Activated CD8-positive, alpha-beta memory T cell treated with anti-CD3 and anti-CD28 coated beads, Interleukin-2, amount 10 ng/mL, durations not matched to agents 7 days and 5 days (primary cell): ENCODE results near the gene VWA3B. TPM values are rescaled to one million over a fixed set of nuclear protein-coding genes. Genes with fewer than 3 reads are reported as not detected.

Experiments
- ATAC-seq: fragments of 150-1000 bp; cut with Tn5 transposase; one replicate; pipeline ENCODE4 v1.10.0; 2021; ENCODE audit warnings: moderate library complexity
- CTCF ChIA-PET: fragments of 350-600 bp; sonication (Branson Sonifier 250); formaldehyde crosslinking; loops from one replicate; lab custom pipeline; 2021; ENCODE audit warnings: antibody characterized with exemption; lab: Charles Lee
- DNase-seq: peaks from one replicate; pipeline ENCODE4 v3.0.0-alpha.2; 2020
- H3K27ac Mint-ChIP-seq: one replicate; pipeline ENCODE4 v1.8.0; 2021; ENCODE audit warnings: mild to moderate bottlenecking, mixed read lengths
- H3K27me3 Mint-ChIP-seq: one replicate; pipeline ENCODE4 v1.8.0; 2021; ENCODE audit warnings: mixed read lengths
- H3K36me3 Mint-ChIP-seq: one replicate; pipeline ENCODE4 v1.8.0; 2021; ENCODE audit warnings: mild to moderate bottlenecking, mixed read lengths
- H3K4me1 Mint-ChIP-seq: one replicate; pipeline ENCODE4 v1.8.0; 2021; ENCODE audit warnings: mixed read lengths
- H3K4me3 Mint-ChIP-seq: one replicate; pipeline ENCODE4 v1.8.0; 2021; ENCODE audit warnings: mild to moderate bottlenecking, moderate library complexity, mixed read lengths
- H3K9me3 Mint-ChIP-seq: one replicate; pipeline ENCODE4 v1.8.0; 2022; ENCODE audit warnings: low read depth, mixed read lengths
- total RNA-seq, 2 experiments: library from RNA; stranded (reverse); gene quantifications; one replicate each; pipeline ENCODE4 v1.2.3, GENCODE V29; 2021

VWA3B gene
- total RNA-seq, 2 experiments from 2014 or later = not detected

- CTCF ChIA-PET = no interaction called here
- Mint-ChIP-seq H3K9me3 (no peaks in the 10 kb centered on the region), H3K36me3 (no peaks in the 10 kb centered on the region), H3K4me1 (no peaks in the 10 kb centered on the region), H3K27me3 (peaks cover 52% of the 10 kb centered on the region), H3K27ac (no peak overlapping the region), H3K4me3 (no peak overlapping the region)
- ATAC-seq (no peak), DNase-seq (no peak)
These were observed 91.0 kb downstream of the VWA3B start for GRCh38 chr2:98177986-98178385.

GRCh38 chr2:98180456-98180855 is 93.5 kb downstream of the VWA3B start:
- no peaks in the 10 kb centered on the region for H3K4me1 Mint-ChIP-seq
- CTCF ChIA-PET = no interaction called here
- H3K36me3 Mint-ChIP-seq = no peaks in the 10 kb centered on the region
- H3K4me3 Mint-ChIP-seq = no peak overlapping the region
- no peaks in the 10 kb centered on the region for H3K9me3 Mint-ChIP-seq
- no peak overlapping the region for H3K27ac Mint-ChIP-seq
- ATAC-seq = no peak
- H3K27me3 Mint-ChIP-seq = peaks cover 48% of the 10 kb centered on the region
- no peak for DNase-seq

- Mint-ChIP-seq H3K27ac (no peak overlapping the region), H3K9me3 (no peaks in the 10 kb centered on the region), H3K4me1 (no peaks in the 10 kb centered on the region), H3K27me3 (peaks cover 40% of the 10 kb centered on the region), H3K4me3 (no peak overlapping the region), H3K36me3 (no peaks in the 10 kb centered on the region)
- DNase-seq (no peak), ATAC-seq (no peak)
- CTCF ChIA-PET = no interaction called here
These were observed 94.4 kb downstream of the VWA3B start for GRCh38 chr2:98181346-98181745.

- no peak for ATAC-seq
- H3K27me3 Mint-ChIP-seq = peaks cover 13% of the 10 kb centered on the region
- no peaks in the 10 kb centered on the region for H3K36me3 Mint-ChIP-seq
- no peaks in the 10 kb centered on the region for H3K9me3 Mint-ChIP-seq
- H3K4me3 Mint-ChIP-seq = no peak overlapping the region
- H3K4me1 Mint-ChIP-seq = no peaks in the 10 kb centered on the region
- no peak overlapping the region for H3K27ac Mint-ChIP-seq
- CTCF ChIA-PET = no interaction called here
- no peak for DNase-seq
These were observed 98.8 kb downstream of the VWA3B start for GRCh38 chr2:98185801-98186200.

- H3K4me3 Mint-ChIP-seq = no peak overlapping the region
- H3K27me3 Mint-ChIP-seq = peaks cover 9% of the 10 kb centered on the region
- ATAC-seq (no peak), DNase-seq (no peak)
- no peak overlapping the region for H3K27ac Mint-ChIP-seq
- no peaks in the 10 kb centered on the region for H3K9me3 Mint-ChIP-seq
- no peaks in the 10 kb centered on the region for H3K36me3 Mint-ChIP-seq
- H3K4me1 Mint-ChIP-seq = no peaks in the 10 kb centered on the region
- CTCF ChIA-PET = interaction anchor here (1.1 kb wide), 1 partner anchor 11 kb away, joined by 3 read pairs; no protein-coding TSS in a partner anchor
These were observed 100.2 kb downstream of the VWA3B start for GRCh38 chr2:98187194-98187593.

GRCh38 chr2:98188351-98189046 is 101.5 kb downstream of the VWA3B start:
- no peak for ATAC-seq
- Mint-ChIP-seq H3K4me1 (no peaks in the 10 kb centered on the region), H3K36me3 (no peaks in the 10 kb centered on the region), H3K9me3 (no peaks in the 10 kb centered on the region), H3K27ac (no peak overlapping the region), H3K27me3 (peaks cover 12% of the 10 kb centered on the region), H3K4me3 (no peak overlapping the region)
- DNase-seq = no peak
- CTCF ChIA-PET = interaction anchor here (1.0 to 1.1 kb wide), 2 partner anchors 10 to 488 kb away, joined by 3 read pairs; no protein-coding TSS in a partner anchor

- Mint-ChIP-seq H3K9me3 (no peaks in the 10 kb centered on the region), H3K36me3 (no peaks in the 10 kb centered on the region), H3K4me3 (no peak overlapping the region), H3K27me3 (peaks cover 18% of the 10 kb centered on the region), H3K27ac (no peak overlapping the region), H3K4me1 (no peaks in the 10 kb centered on the region)
- no peak for ATAC-seq
- no peak for DNase-seq
- CTCF ChIA-PET = no interaction called here
These were observed 104.9 kb downstream of the VWA3B start for GRCh38 chr2:98191883-98192282.

- Mint-ChIP-seq H3K4me1 (no peaks in the 10 kb centered on the region), H3K36me3 (no peaks in the 10 kb centered on the region), H3K9me3 (no peaks in the 10 kb centered on the region), H3K27ac (no peak overlapping the region), H3K4me3 (no peak overlapping the region), H3K27me3 (peaks cover 45% of the 10 kb centered on the region)
- CTCF ChIA-PET = no interaction called here
- no peak for ATAC-seq
- DNase-seq = no peak
These were observed 114.6 kb downstream of the VWA3B start for GRCh38 chr2:98201576-98201975.

- ATAC-seq (no peak), DNase-seq (no peak)
- CTCF ChIA-PET = no interaction called here
- Mint-ChIP-seq H3K36me3 (no peaks in the 10 kb centered on the region), H3K4me1 (no peaks in the 10 kb centered on the region), H3K27ac (no peak overlapping the region), H3K4me3 (no peak overlapping the region), H3K27me3 (peaks cover 34% of the 10 kb centered on the region), H3K9me3 (no peaks in the 10 kb centered on the region)
These were observed 118.9 kb downstream of the VWA3B start for GRCh38 chr2:98205889-98206288.

- Mint-ChIP-seq H3K4me1 (no peaks in the 10 kb centered on the region), H3K27ac (no peak overlapping the region), H3K27me3 (peaks cover 32% of the 10 kb centered on the region), H3K36me3 (no peaks in the 10 kb centered on the region), H3K9me3 (no peaks in the 10 kb centered on the region), H3K4me3 (no peak overlapping the region)
- no peak for DNase-seq
- CTCF ChIA-PET = no interaction called here
- ATAC-seq = no peak
These were observed 125.4 kb downstream of the VWA3B start for GRCh38 chr2:98212092-98213000.

- H3K9me3 Mint-ChIP-seq = peaks cover 7% of the 10 kb centered on the region
- no peak overlapping the region for H3K27ac Mint-ChIP-seq
- CTCF ChIA-PET = no interaction called here
- ATAC-seq = no peak
- no peak for DNase-seq
- H3K36me3 Mint-ChIP-seq = no peaks in the 10 kb centered on the region
- H3K4me1 Mint-ChIP-seq = no peaks in the 10 kb centered on the region
- peaks cover 23% of the 10 kb centered on the region for H3K27me3 Mint-ChIP-seq
- no peak overlapping the region for H3K4me3 Mint-ChIP-seq
These were observed 129.6 kb downstream of the VWA3B start for GRCh38 chr2:98216616-98217015.

GRCh38 chr2:98219152-98219551 is 132.2 kb downstream of the VWA3B start:
- CTCF ChIA-PET = no interaction called here

GRCh38 chr2:98233941-98234340 is 147.0 kb downstream of the VWA3B start:
- Mint-ChIP-seq H3K9me3 (no peaks in the 10 kb centered on the region), H3K4me1 (no peaks in the 10 kb centered on the region), H3K27me3 (peaks cover 38% of the 10 kb centered on the region), H3K36me3 (no peaks in the 10 kb centered on the region), H3K4me3 (no peak overlapping the region), H3K27ac (no peak overlapping the region)
- CTCF ChIA-PET = no interaction called here
- ATAC-seq (no peak), DNase-seq (no peak)

More at GRCh38 chr2:98219152-98219551, 132.2 kb downstream of the VWA3B start:
- Mint-ChIP-seq H3K36me3 (no peaks in the 10 kb centered on the region), H3K9me3 (peaks cover 7% of the 10 kb centered on the region), H3K4me1 (no peaks in the 10 kb centered on the region), H3K27ac (no peak overlapping the region), H3K27me3 (peaks cover 22% of the 10 kb centered on the region), H3K4me3 (no peak overlapping the region)
- no peak for DNase-seq
- no peak for ATAC-seq

GRCh38 chr2:98234776-98235175 is 147.8 kb downstream of the VWA3B start:
- ATAC-seq (no peak), DNase-seq (no peak)
- Mint-ChIP-seq H3K27me3 (peaks cover 39% of the 10 kb centered on the region), H3K9me3 (no peaks in the 10 kb centered on the region), H3K36me3 (no peaks in the 10 kb centered on the region), H3K4me3 (no peak overlapping the region), H3K4me1 (no peaks in the 10 kb centered on the region), H3K27ac (no peak overlapping the region)
- CTCF ChIA-PET = no interaction called here
